ENCODE results near the gene IGFBP6.

GRCh38 chr12:53097564-53098353 is at the start of gene IGFBP6:
- TF ChIP-seq, protein P1, sequence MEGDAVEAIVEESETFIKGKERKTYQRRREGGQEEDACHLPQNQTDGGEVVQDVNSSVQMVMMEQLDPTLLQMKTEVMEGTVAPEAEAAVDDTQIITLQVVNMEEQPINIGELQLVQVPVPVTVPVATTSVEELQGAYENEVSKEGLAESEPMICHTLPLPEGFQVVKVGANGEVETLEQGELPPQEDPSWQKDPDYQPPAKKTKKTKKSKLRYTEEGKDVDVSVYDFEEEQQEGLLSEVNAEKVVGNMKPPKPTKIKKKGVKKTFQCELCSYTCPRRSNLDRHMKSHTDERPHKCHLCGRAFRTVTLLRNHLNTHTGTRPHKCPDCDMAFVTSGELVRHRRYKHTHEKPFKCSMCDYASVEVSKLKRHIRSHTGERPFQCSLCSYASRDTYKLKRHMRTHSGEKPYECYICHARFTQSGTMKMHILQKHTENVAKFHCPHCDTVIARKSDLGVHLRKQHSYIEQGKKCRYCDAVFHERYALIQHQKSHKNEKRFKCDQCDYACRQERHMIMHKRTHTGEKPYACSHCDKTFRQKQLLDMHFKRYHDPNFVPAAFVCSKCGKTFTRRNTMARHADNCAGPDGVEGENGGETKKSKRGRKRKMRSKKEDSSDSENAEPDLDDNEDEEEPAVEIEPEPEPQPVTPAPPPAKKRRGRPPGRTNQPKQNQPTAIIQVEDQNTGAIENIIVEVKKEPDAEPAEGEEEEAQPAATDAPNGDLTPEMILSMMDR (IDR thresholded peaks at IDR 0.05; ENCODE audit: insufficient read depth, low read depth, low read length): no peak
- no peak for TF ChIP-seq EZH2 (IDR thresholded peaks at IDR 0.05; ENCODE audit: insufficient read depth, low read length)

Measured in astrocyte (in vitro differentiated cells and primary cell).